Esophagus muscularis mucosa (tissue), 4 donors: ENCODE data around the gene FOXN3.

Source experiments
- CTCF ChIP-seq, 3 experiments: fragments of 200-600 bp in 2 of 3; fragments of 450-650 bp in 1 of 3; sonication (generic) in 2 of 3; IDR thresholded peaks; one replicate each; pipeline ENCODE4 v1.5.1; 2017 to 2019; ENCODE audit warnings: antibody characterized with exemption in 3 of 3, mild to moderate bottlenecking in 2 of 3, moderate library complexity in 1 of 3
- EP300 ChIP-seq: sonication (generic); formaldehyde crosslinking; IDR thresholded peaks from one replicate; pipeline ENCODE4 v1.6.1; 2017; ENCODE audit warnings: antibody characterized with exemption
- POLR2A ChIP-seq: fragments of 450-650 bp; IDR thresholded peaks from one replicate; pipeline ENCODE4 v1.6.1; 2017; ENCODE audit warnings: antibody characterized with exemption, moderate library complexity, mild to moderate bottlenecking, low read depth

DNA sequence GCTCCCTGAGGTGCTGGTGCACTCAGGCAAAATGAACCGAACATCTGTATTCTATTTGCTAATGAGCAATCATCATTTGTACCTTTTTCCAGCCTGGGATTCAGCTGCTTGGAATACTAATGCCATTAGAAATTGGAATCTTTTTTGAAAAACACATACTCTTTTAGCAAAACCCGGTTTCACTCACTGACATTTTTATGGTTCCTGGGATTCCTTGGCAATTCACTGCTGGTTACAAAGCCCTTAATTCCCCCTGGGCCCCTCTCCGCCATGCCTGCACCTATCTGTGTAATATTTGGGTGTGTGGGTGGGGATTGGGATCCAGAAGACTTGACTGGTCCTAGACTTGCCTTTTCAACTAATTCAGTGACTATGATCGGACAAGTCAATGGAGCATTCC lies 199.1 kb downstream of the FOXN3 start:
- TF ChIP-seq CTCF (IDR thresholded peaks at IDR 0.05) (no peak), POLR2A (no peak), EP300 (no peak)
